Gastrocnemius medialis (tissue), 4 donors: ENCODE results near the gene BANF2.

ENCODE experiments used
- CTCF ChIP-seq, 5 experiments: fragments of 450-650 bp in 3 of 5; fragments of 200-600 bp in 2 of 5; sonication (generic) in 2 of 5; IDR thresholded peaks in 4 of 5; conservative IDR thresholded peaks in 1 of 5; 1 replicate in 4 of 5; 2 replicates in 1 of 5; pipeline ENCODE4 v1.5.1; 2016 to 2019; ENCODE audit warnings: antibody characterized with exemption in 5 of 5, mild to moderate bottlenecking in 3 of 5, moderate library complexity in 3 of 5
- POLR2A ChIP-seq, 2 donors: fragments of 450-650 bp; IDR thresholded peaks; one replicate each; pipeline ENCODE4 v1.6.1; 2017; ENCODE audit warnings: antibody characterized with exemption in 2 of 2, mild to moderate bottlenecking in 2 of 2, moderate library complexity in 2 of 2

GRCh38 chr20:17783671-17784070 is 83.9 kb downstream of the BANF2 start:
- no peak for TF ChIP-seq CTCF (IDR thresholded peaks at IDR 0.05 in 4 of 5, conservative IDR thresholded peaks at IDR 0.05 in 1 of 5)
- no peak for TF ChIP-seq POLR2A (IDR thresholded peaks at IDR 0.05)
